Measurements from ENCODE around the gene KHDC1L. TPM values are rescaled to one million over a fixed set of nuclear protein-coding genes. Genes with fewer than 3 reads are reported as not detected.

The KHDC1L gene
- total RNA-seq, 2 donors from 2014 or later: not detected

- WGBS, 2 experiments (ENCODE audit: insufficient coverage in 1 of 2, insufficient read length in 1 of 2): 92% methylated on average over 5 of the region's 5 CpGs; no CpG with 5 or more reads in 1 of the 2 experiments
- H3K36me3 Mint-ChIP-seq (ENCODE audit: low read depth): no peaks in the 10 kb centered on the region
- TF ChIP-seq CTCF (conservative IDR thresholded peaks at IDR 0.05): no peak
- Histone ChIP-seq H3K9ac (ENCODE audit: extremely low read depth, low read length, poor library complexity, severe bottlenecking) (no peak overlapping the region), H3K36me3 (ENCODE audit: control insufficient read depth, insufficient read depth, low read length) (no peaks in the 10 kb centered on the region), H3K27ac (ENCODE audit: low read depth, low read length) (no peak overlapping the region), H3K27me3 (ENCODE audit: control insufficient read depth, insufficient read depth, low read length, poor library complexity, severe bottlenecking) (no peaks in the 10 kb centered on the region), H3K9me3 (ENCODE audit: control insufficient read depth, low read length) (no peaks in the 10 kb centered on the region), H3K4me1 (ENCODE audit: control insufficient read depth, insufficient read depth, low read length) (peaks cover 4% of the 10 kb centered on the region), H3K4me3 (ENCODE audit: low read length) (no peak overlapping the region)
- peaks cover 13% of the 10 kb centered on the region for H3K4me1 Mint-ChIP-seq
- H3K4me3 Mint-ChIP-seq: no peak overlapping the region
- no peaks in the 10 kb centered on the region for H3K27me3 Mint-ChIP-seq (ENCODE audit: insufficient read depth)
- no peak overlapping the region for H3K27ac Mint-ChIP-seq
- no peak for DNase-seq
- no peaks in the 10 kb centered on the region for H3K9me3 Mint-ChIP-seq
These were observed 16.7 kb upstream of the KHDC1L start for GRCh38 chr6:73242001-73242400.

- TF ChIP-seq CTCF (conservative IDR thresholded peaks at IDR 0.05): no peak
- H3K27me3 Mint-ChIP-seq (ENCODE audit: insufficient read depth): no peaks in the 10 kb centered on the region
- Histone ChIP-seq H3K9me3 (ENCODE audit: control insufficient read depth, low read length) (no peaks in the 10 kb centered on the region), H3K4me1 (ENCODE audit: control insufficient read depth, insufficient read depth, low read length) (peaks cover 4% of the 10 kb centered on the region), H3K36me3 (ENCODE audit: control insufficient read depth, insufficient read depth, low read length) (no peaks in the 10 kb centered on the region), H3K4me3 (ENCODE audit: low read length) (no peak overlapping the region), H3K27me3 (ENCODE audit: control insufficient read depth, insufficient read depth, low read length, poor library complexity, severe bottlenecking) (no peaks in the 10 kb centered on the region), H3K9ac (ENCODE audit: extremely low read depth, low read length, poor library complexity, severe bottlenecking) (no peak overlapping the region), H3K27ac (ENCODE audit: low read depth, low read length) (no peak overlapping the region)
- H3K4me3 Mint-ChIP-seq: no peak overlapping the region
- H3K9me3 Mint-ChIP-seq: no peaks in the 10 kb centered on the region
- peaks cover 9% of the 10 kb centered on the region for H3K4me1 Mint-ChIP-seq
- WGBS, 2 experiments (ENCODE audit: insufficient coverage in 1 of 2, insufficient read length in 1 of 2): 93 to 100% methylated on average over 1 to 4 of the region's 4 CpGs
- H3K36me3 Mint-ChIP-seq (ENCODE audit: low read depth): no peaks in the 10 kb centered on the region
- no peak for DNase-seq
- no peak overlapping the region for H3K27ac Mint-ChIP-seq
These were observed 15.4 kb upstream of the KHDC1L start for GRCh38 chr6:73240730-73241129.

- Histone ChIP-seq H3K9me3 (ENCODE audit: control insufficient read depth, low read length) (no peaks in the 10 kb centered on the region), H3K4me1 (ENCODE audit: control insufficient read depth, insufficient read depth, low read length) (no peaks in the 10 kb centered on the region), H3K9ac (ENCODE audit: extremely low read depth, low read length, poor library complexity, severe bottlenecking) (no peak overlapping the region), H3K27me3 (ENCODE audit: control insufficient read depth, insufficient read depth, low read length, poor library complexity, severe bottlenecking) (no peaks in the 10 kb centered on the region), H3K27ac (ENCODE audit: low read depth, low read length) (no peak overlapping the region), H3K4me3 (ENCODE audit: low read length) (no peak overlapping the region), H3K36me3 (ENCODE audit: control insufficient read depth, insufficient read depth, low read length) (no peaks in the 10 kb centered on the region)
- no peaks in the 10 kb centered on the region for H3K27me3 Mint-ChIP-seq (ENCODE audit: insufficient read depth)
- H3K4me1 Mint-ChIP-seq: no peaks in the 10 kb centered on the region
- no peak for DNase-seq
- WGBS, 2 experiments (ENCODE audit: insufficient coverage in 1 of 2, insufficient read length in 1 of 2): 82 to 90% methylated on average over 4 to 5 of the region's 5 CpGs
- no peak overlapping the region for H3K4me3 Mint-ChIP-seq
- no peak overlapping the region for H3K27ac Mint-ChIP-seq
- TF ChIP-seq CTCF (conservative IDR thresholded peaks at IDR 0.05): no peak
- no peaks in the 10 kb centered on the region for H3K9me3 Mint-ChIP-seq
- H3K36me3 Mint-ChIP-seq (ENCODE audit: low read depth): no peaks in the 10 kb centered on the region
These were observed 11.0 kb upstream of the KHDC1L start for GRCh38 chr6:73236144-73236750.

All from endodermal cell (in vitro differentiated cells).